ENCODE results near the gene DPH5.

DPH5 gene

DNA sequence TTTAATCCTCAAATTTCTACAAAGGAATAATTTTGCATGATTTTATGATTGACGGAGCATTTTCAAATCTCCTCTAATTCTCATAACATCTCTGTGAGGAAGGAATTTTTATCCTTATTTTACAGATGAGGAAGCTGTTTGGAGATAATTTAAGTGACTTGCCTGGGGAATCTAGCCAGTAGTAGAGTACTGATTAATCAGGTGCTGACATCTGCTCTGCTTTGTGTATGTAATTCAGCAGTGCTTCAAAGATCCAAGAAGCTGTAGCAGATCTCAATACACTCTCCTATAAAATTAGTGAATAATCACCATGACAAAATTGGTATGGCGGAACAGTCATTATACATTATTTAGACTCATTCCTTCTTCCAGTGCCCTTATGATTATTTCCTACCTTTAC lies 46.0 kb downstream of the DPH5 start:
- Histone ChIP-seq H3K4ac (ENCODE audit: low read depth, low read length) (no peak overlapping the region), H3K27ac (ENCODE audit: low read depth, low read length) (no peak overlapping the region), H3K4me3 (ENCODE audit: low read depth, low read length) (no peak overlapping the region), H4K8ac (ENCODE audit: low read depth, low read length) (no peak overlapping the region), H2BK5ac (ENCODE audit: low read depth, low read length, poor library complexity) (no peak overlapping the region), H3K36me3 (ENCODE audit: control insufficient read depth in 1 of 2, insufficient read depth in 2 of 2, low read length in 2 of 2) (no peaks in the 10 kb centered on the region), H4K91ac (ENCODE audit: low read depth, low read length) (no peak overlapping the region), H2AK5ac (ENCODE audit: low read length) (no peak overlapping the region), H3K14ac (ENCODE audit: low read length) (no peak overlapping the region), H3K4me2 (ENCODE audit: low read length) (no peak overlapping the region), H4K12ac (ENCODE audit: low read depth, low read length) (no peak overlapping the region), H3K18ac (ENCODE audit: low read length) (no peak overlapping the region), H3K79me2 (ENCODE audit: control insufficient read depth, insufficient read depth, low read length, poor library complexity) (no peaks in the 10 kb centered on the region), H2AFZ (ENCODE audit: insufficient read depth, low read length, poor library complexity) (no peak overlapping the region), H2BK12ac (ENCODE audit: low read length) (no peak overlapping the region), H3K23ac (ENCODE audit: low read length) (no peak overlapping the region), H3K79me1 (ENCODE audit: low read length) (no peaks in the 10 kb centered on the region), H3K9ac (ENCODE audit: low read length) (no peak overlapping the region), H3K9me3 (ENCODE audit: insufficient read depth, low read depth, low read length) (no peaks in the 10 kb centered on the region), H3K4me1 (ENCODE audit: control insufficient read depth in 1 of 2, insufficient read depth in 2 of 2, low read length in 2 of 2) (peaks cover 2 to 3% of the 10 kb centered on the region in 2 experiments), H2BK120ac (ENCODE audit: insufficient read depth, low read length, poor library complexity) (no peak overlapping the region), H3K27me3 (ENCODE audit: insufficient read depth, low read length) (no peaks in the 10 kb centered on the region)
- WGBS (ENCODE audit: extremely low coverage, insufficient coverage, insufficient read length): no CpG with 5 or more reads among the region's 2 CpGs
- no peak for DNase-seq

DNA sequence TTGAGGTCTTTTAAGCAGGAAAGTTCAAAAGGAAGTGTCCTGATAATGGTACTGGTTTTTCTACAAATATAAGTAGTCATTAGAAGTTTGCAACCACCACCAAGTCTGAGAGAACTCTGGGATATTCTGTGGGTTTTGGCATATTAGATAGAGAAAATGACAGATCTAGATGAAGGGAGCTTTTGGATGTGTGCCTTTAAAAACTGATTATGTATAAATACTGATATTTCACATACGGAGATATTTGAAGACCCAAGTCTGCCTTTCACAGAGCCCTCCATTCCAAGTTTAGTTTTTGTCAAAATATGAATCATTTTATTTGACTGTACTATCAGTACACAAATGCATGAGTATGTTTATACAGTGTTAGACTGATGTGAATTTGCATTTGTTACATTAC lies 48.6 kb downstream of the DPH5 start:
- H3K4me1 ChIP-seq (ENCODE audit: control insufficient read depth in 1 of 2, insufficient read depth in 2 of 2, low read length in 2 of 2): no peaks in the 10 kb centered on the region
- H2BK120ac ChIP-seq (ENCODE audit: insufficient read depth, low read length, poor library complexity): no peak overlapping the region
- no peak overlapping the region for H3K18ac ChIP-seq (ENCODE audit: low read length)
- H3K4me3 ChIP-seq (ENCODE audit: low read depth, low read length): no peak overlapping the region
- no peak overlapping the region for H3K23ac ChIP-seq (ENCODE audit: low read length)
- H4K91ac ChIP-seq (ENCODE audit: low read depth, low read length): no peak overlapping the region
- H3K27me3 ChIP-seq (ENCODE audit: insufficient read depth, low read length): no peaks in the 10 kb centered on the region
- no peak overlapping the region for H2BK12ac ChIP-seq (ENCODE audit: low read length)
- no peaks in the 10 kb centered on the region for H3K36me3 ChIP-seq (ENCODE audit: control insufficient read depth in 1 of 2, insufficient read depth in 2 of 2, low read length in 2 of 2)
- no peak overlapping the region for H3K4ac ChIP-seq (ENCODE audit: low read depth, low read length)
- H3K14ac ChIP-seq (ENCODE audit: low read length): no peak overlapping the region
- H3K79me1 ChIP-seq (ENCODE audit: low read length): no peaks in the 10 kb centered on the region
- no peak overlapping the region for H3K9ac ChIP-seq (ENCODE audit: low read length)
- no peak overlapping the region for H2BK5ac ChIP-seq (ENCODE audit: low read depth, low read length, poor library complexity)
- WGBS (ENCODE audit: extremely low coverage, insufficient coverage, insufficient read length): no CpG with 5 or more reads among the region's 1 CpG
- H3K9me3 ChIP-seq (ENCODE audit: insufficient read depth, low read depth, low read length): no peaks in the 10 kb centered on the region
- H2AK5ac ChIP-seq (ENCODE audit: low read length): no peak overlapping the region
- no peaks in the 10 kb centered on the region for H3K79me2 ChIP-seq (ENCODE audit: control insufficient read depth, insufficient read depth, low read length, poor library complexity)
- H2AFZ ChIP-seq (ENCODE audit: insufficient read depth, low read length, poor library complexity): no peak overlapping the region
- no peak overlapping the region for H4K12ac ChIP-seq (ENCODE audit: low read depth, low read length)
- no peak overlapping the region for H4K8ac ChIP-seq (ENCODE audit: low read depth, low read length)
- no peak for DNase-seq
- no peak overlapping the region for H3K27ac ChIP-seq (ENCODE audit: low read depth, low read length)
- H3K4me2 ChIP-seq (ENCODE audit: low read length): no peak overlapping the region

DNA sequence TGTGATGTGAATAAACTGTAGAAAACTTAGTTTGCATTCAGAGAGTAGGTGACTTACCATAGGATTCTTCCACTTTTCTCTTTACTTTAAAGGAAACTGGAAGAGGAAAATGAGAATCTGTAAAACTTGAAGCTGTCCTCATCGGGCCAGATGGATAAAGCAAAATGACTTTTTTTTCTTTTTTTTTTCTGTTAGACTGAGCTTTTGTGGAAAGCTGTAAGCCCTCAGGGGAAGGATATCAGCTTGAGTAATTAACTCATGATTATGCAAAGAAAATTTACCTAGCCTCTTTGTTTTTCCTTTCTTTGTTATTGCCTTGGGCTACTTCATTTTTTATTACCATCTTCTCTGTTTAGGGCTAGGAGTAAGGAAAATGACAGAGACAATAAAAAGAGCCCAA lies 53.4 kb downstream of the DPH5 start:
- H4K8ac ChIP-seq (ENCODE audit: low read depth, low read length): no peak overlapping the region
- no peak overlapping the region for H3K9ac ChIP-seq (ENCODE audit: low read length)
- no peak overlapping the region for H3K14ac ChIP-seq (ENCODE audit: low read length)
- no peak overlapping the region for H2BK12ac ChIP-seq (ENCODE audit: low read length)
- no peak overlapping the region for H3K23ac ChIP-seq (ENCODE audit: low read length)
- H2BK5ac ChIP-seq (ENCODE audit: low read depth, low read length, poor library complexity): no peak overlapping the region
- H3K36me3 ChIP-seq (ENCODE audit: control insufficient read depth in 1 of 2, insufficient read depth in 2 of 2, low read length in 2 of 2): peaks cover 1 to 2% of the 10 kb centered on the region in 2 experiments
- no CpG with 5 or more reads among the region's 1 CpG for WGBS (ENCODE audit: extremely low coverage, insufficient coverage, insufficient read length)
- H3K79me2 ChIP-seq (ENCODE audit: control insufficient read depth, insufficient read depth, low read length, poor library complexity): no peaks in the 10 kb centered on the region
- no peak overlapping the region for H2AFZ ChIP-seq (ENCODE audit: insufficient read depth, low read length, poor library complexity)
- H3K4me3 ChIP-seq (ENCODE audit: low read depth, low read length): no peak overlapping the region
- no peaks in the 10 kb centered on the region for H3K79me1 ChIP-seq (ENCODE audit: low read length)
- no peak overlapping the region for H3K4me2 ChIP-seq (ENCODE audit: low read length)
- H4K91ac ChIP-seq (ENCODE audit: low read depth, low read length): no peak overlapping the region
- H3K9me3 ChIP-seq (ENCODE audit: insufficient read depth, low read depth, low read length): no peaks in the 10 kb centered on the region
- no peak overlapping the region for H3K27ac ChIP-seq (ENCODE audit: low read depth, low read length)
- no peaks in the 10 kb centered on the region for H3K4me1 ChIP-seq (ENCODE audit: control insufficient read depth in 1 of 2, insufficient read depth in 2 of 2, low read length in 2 of 2)
- H3K27me3 ChIP-seq (ENCODE audit: insufficient read depth, low read length): no peaks in the 10 kb centered on the region
- no peak overlapping the region for H2AK5ac ChIP-seq (ENCODE audit: low read length)
- H3K4ac ChIP-seq (ENCODE audit: low read depth, low read length): no peak overlapping the region
- DNase-seq: no peak
- H2BK120ac ChIP-seq (ENCODE audit: insufficient read depth, low read length, poor library complexity): no peak overlapping the region
- no peak overlapping the region for H4K12ac ChIP-seq (ENCODE audit: low read depth, low read length)
- H3K18ac ChIP-seq (ENCODE audit: low read length): no peak overlapping the region

DNA sequence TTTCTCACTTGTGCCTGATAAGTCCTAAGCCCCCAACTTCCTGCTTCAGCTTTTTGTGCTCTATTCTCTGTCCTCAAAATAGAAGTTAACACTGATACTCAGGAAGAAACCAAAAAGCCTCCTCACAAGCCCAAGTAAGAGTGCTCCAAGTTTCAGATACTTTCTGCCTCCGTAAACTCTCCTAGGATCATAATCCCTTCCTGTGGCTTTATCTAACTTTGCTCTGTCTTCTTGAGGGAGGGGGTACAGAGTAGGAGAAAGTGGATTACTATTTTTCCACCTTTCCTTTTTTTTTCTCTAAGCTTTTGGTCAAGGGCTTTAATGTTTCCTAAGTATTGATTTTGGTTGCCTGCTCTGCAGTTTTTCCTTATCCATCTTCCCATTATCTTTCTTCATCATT lies 54.6 kb downstream of the DPH5 start:
- Histone ChIP-seq H3K9me3 (ENCODE audit: insufficient read depth, low read depth, low read length) (no peaks in the 10 kb centered on the region), H2BK120ac (ENCODE audit: insufficient read depth, low read length, poor library complexity) (no peak overlapping the region), H2BK5ac (ENCODE audit: low read depth, low read length, poor library complexity) (no peak overlapping the region), H4K8ac (ENCODE audit: low read depth, low read length) (no peak overlapping the region), H4K12ac (ENCODE audit: low read depth, low read length) (no peak overlapping the region), H3K4me2 (ENCODE audit: low read length) (no peak overlapping the region), H3K27me3 (ENCODE audit: insufficient read depth, low read length) (no peaks in the 10 kb centered on the region), H3K23ac (ENCODE audit: low read length) (no peak overlapping the region), H2AFZ (ENCODE audit: insufficient read depth, low read length, poor library complexity) (no peak overlapping the region), H3K79me1 (ENCODE audit: low read length) (no peaks in the 10 kb centered on the region), H2AK5ac (ENCODE audit: low read length) (no peak overlapping the region), H3K36me3 (ENCODE audit: control insufficient read depth in 1 of 2, insufficient read depth in 2 of 2, low read length in 2 of 2) (peaks cover 5 to 7% of the 10 kb centered on the region in 2 experiments), H3K4ac (ENCODE audit: low read depth, low read length) (no peak overlapping the region), H3K9ac (ENCODE audit: low read length) (no peak overlapping the region), H3K4me3 (ENCODE audit: low read depth, low read length) (no peak overlapping the region), H3K14ac (ENCODE audit: low read length) (no peak overlapping the region), H2BK12ac (ENCODE audit: low read length) (no peak overlapping the region), H3K27ac (ENCODE audit: low read depth, low read length) (no peak overlapping the region), H4K91ac (ENCODE audit: low read depth, low read length) (no peak overlapping the region), H3K79me2 (ENCODE audit: control insufficient read depth, insufficient read depth, low read length, poor library complexity) (no peaks in the 10 kb centered on the region), H3K4me1 (ENCODE audit: control insufficient read depth in 1 of 2, insufficient read depth in 2 of 2, low read length in 2 of 2) (no peaks in the 10 kb centered on the region), H3K18ac (ENCODE audit: low read length) (no peak overlapping the region)
- no CpG with 5 or more reads among the region's 1 CpG for WGBS (ENCODE audit: extremely low coverage, insufficient coverage, insufficient read length)
- no peak for DNase-seq
